Measurements from ENCODE around the gene SBF2. TPM values are rescaled to one million over a fixed set of nuclear protein-coding genes. Genes with fewer than 3 reads are reported as not detected.
"Not testable (repeated sequence)": the region's sequence is repeated elsewhere in the genome, so short reads cannot be mapped to it uniquely, and the experiment has no call there.

SBF2 gene
- total and polyA plus RNA-seq, 7 experiments from 2014 or later: 4.2 to 35.2 (median 13.3) TPM

GRCh38 chr11:9743512-9743911 lies 550.5 kb downstream of the SBF2 start:
- H3K36me3 ChIP-seq (ENCODE audit: control insufficient read depth in 2 of 3, insufficient read depth in 3 of 3, low read length in 3 of 3); DNase-seq; H3K4me3 ChIP-seq (ENCODE audit: low read length); H3K4me3 Mint-ChIP-seq; intact Hi-C loops (cut with micrococcal nuclease); H3K27me3 ChIP-seq (ENCODE audit: control insufficient read depth in 2 of 2, insufficient read depth in 2 of 2, low read length in 2 of 2); H3K27me3 Mint-ChIP-seq; H3K27ac ChIP-seq (ENCODE audit: low read depth, low read length); H3K9me3 Mint-ChIP-seq; ATAC-seq; CTCF ChIA-PET; H3K4me1 ChIP-seq (ENCODE audit: control insufficient read depth in 2 of 2, insufficient read depth in 2 of 2, low read length in 2 of 2); H3K27ac Mint-ChIP-seq; H3K9me3 ChIP-seq (ENCODE audit: control insufficient read depth in 2 of 3, low read length in 3 of 3); POLR2A ChIA-PET: not testable (repeated sequence)
- peaks cover 0 to 13% (median 6%) of the 10 kb centered on the region in 5 donors for H3K36me3 Mint-ChIP-seq
- H3K4me1 Mint-ChIP-seq: peaks cover 0 to 28% (median 3%) of the 10 kb centered on the region in 7 donors

- peaks cover 0 to 4% (median 0%) of the 10 kb centered on the region in 5 donors for H3K27me3 Mint-ChIP-seq
- peaks cover 0 to 3% (median 0%) of the 10 kb centered on the region in 3 experiments for H3K9me3 ChIP-seq (ENCODE audit: control insufficient read depth in 2 of 3, low read length in 3 of 3)
- no peak overlapping the region for H3K4me3 ChIP-seq (ENCODE audit: low read length)
- intact Hi-C loops (cut with micrococcal nuclease): no loop called here
- POLR2A ChIA-PET: no interaction called here
- H3K9me3 Mint-ChIP-seq: peaks cover 3 to 10% (median 6%) of the 10 kb centered on the region in 11 donors
- CTCF ChIA-PET: no interaction called here
- no peak for DNase-seq
- ATAC-seq: no peak
- no peaks in the 10 kb centered on the region for H3K4me1 ChIP-seq (ENCODE audit: control insufficient read depth in 2 of 2, insufficient read depth in 2 of 2, low read length in 2 of 2)
- no peak overlapping the region for H3K4me3 Mint-ChIP-seq
- no peak overlapping the region for H3K27ac ChIP-seq (ENCODE audit: low read depth, low read length)
- peaks cover 6 to 24% (median 13%) of the 10 kb centered on the region in 5 donors for H3K36me3 Mint-ChIP-seq
- H3K27ac Mint-ChIP-seq: no peak overlapping the region
- H3K4me1 Mint-ChIP-seq: peaks cover 0 to 30% (median 0%) of the 10 kb centered on the region in 7 donors
- H3K36me3 ChIP-seq (ENCODE audit: control insufficient read depth in 2 of 3, insufficient read depth in 3 of 3, low read length in 3 of 3): peaks cover 0 to 3% (median 0%) of the 10 kb centered on the region in 3 experiments
- H3K27me3 ChIP-seq (ENCODE audit: control insufficient read depth in 2 of 2, insufficient read depth in 2 of 2, low read length in 2 of 2): no peaks in the 10 kb centered on the region
Observed at GRCh38 chr11:9741260-9741659, 552.8 kb downstream of the SBF2 start.

- H3K4me1 ChIP-seq (ENCODE audit: control insufficient read depth in 2 of 2, insufficient read depth in 2 of 2, low read length in 2 of 2): no peaks in the 10 kb centered on the region
- H3K9me3 Mint-ChIP-seq: peaks cover 8 to 19% (median 14%) of the 10 kb centered on the region in 11 donors
- no peak for DNase-seq
- no peaks in the 10 kb centered on the region for H3K27me3 ChIP-seq (ENCODE audit: control insufficient read depth in 2 of 2, insufficient read depth in 2 of 2, low read length in 2 of 2)
- no peak overlapping the region for H3K4me3 ChIP-seq (ENCODE audit: low read length)
- CTCF ChIA-PET: no interaction called here
- H3K36me3 Mint-ChIP-seq: peaks cover 13 to 33% (median 21%) of the 10 kb centered on the region in 5 donors
- intact Hi-C loops (cut with micrococcal nuclease): no loop called here
- H3K4me1 Mint-ChIP-seq: peaks cover 0 to 30% (median 0%) of the 10 kb centered on the region in 7 donors
- peak overlapping the region in 1 of 9 donors; percentile 24 for H3K27ac Mint-ChIP-seq
- peaks cover 0 to 4% (median 0%) of the 10 kb centered on the region in 3 experiments for H3K9me3 ChIP-seq (ENCODE audit: control insufficient read depth in 2 of 3, low read length in 3 of 3)
- no peak overlapping the region for H3K27ac ChIP-seq (ENCODE audit: low read depth, low read length)
- peaks cover 0 to 3% (median 0%) of the 10 kb centered on the region in 5 donors for H3K27me3 Mint-ChIP-seq
- peaks cover 0 to 3% (median 0%) of the 10 kb centered on the region in 3 experiments for H3K36me3 ChIP-seq (ENCODE audit: control insufficient read depth in 2 of 3, insufficient read depth in 3 of 3, low read length in 3 of 3)
- POLR2A ChIA-PET: no interaction called here
- no peak overlapping the region for H3K4me3 Mint-ChIP-seq
- no peak for ATAC-seq
Observed at GRCh38 chr11:9740202-9740883, 553.7 kb downstream of the SBF2 start.

GRCh38 chr11:9739123-9739900 lies 554.7 kb downstream of the SBF2 start:
- Histone ChIP-seq H3K9me3 (ENCODE audit: control insufficient read depth in 2 of 3, low read length in 3 of 3) (peaks cover 0 to 4% (median 0%) of the 10 kb centered on the region in 3 experiments), H3K27ac (ENCODE audit: low read depth, low read length) (no peak overlapping the region), H3K27me3 (ENCODE audit: control insufficient read depth in 2 of 2, insufficient read depth in 2 of 2, low read length in 2 of 2) (no peaks in the 10 kb centered on the region), H3K4me1 (ENCODE audit: control insufficient read depth in 2 of 2, insufficient read depth in 2 of 2, low read length in 2 of 2) (no peaks in the 10 kb centered on the region), H3K36me3 (ENCODE audit: control insufficient read depth in 2 of 3, insufficient read depth in 3 of 3, low read length in 3 of 3) (peaks cover 0 to 3% (median 0%) of the 10 kb centered on the region in 3 experiments), H3K4me3 (ENCODE audit: low read length) (no peak overlapping the region)
- DNase-seq: no peak
- no peak for ATAC-seq
- Mint-ChIP-seq H3K9me3 (peaks cover 8 to 23% (median 17%) of the 10 kb centered on the region in 11 donors), H3K36me3 (peaks cover 14 to 38% (median 23%) of the 10 kb centered on the region in 5 donors), H3K27ac (peak overlapping the region in 1 of 9 donors; percentile 79), H3K4me3 (peak overlapping the region in 1 of 10 donors; percentile 56), H3K4me1 (peaks cover 0 to 27% (median 0%) of the 10 kb centered on the region in 7 donors), H3K27me3 (no peaks in the 10 kb centered on the region)
- CTCF ChIA-PET: no interaction called here
- intact Hi-C loops (cut with micrococcal nuclease): no loop called here
- POLR2A ChIA-PET: no interaction called here

- Histone ChIP-seq H3K4me1 (ENCODE audit: control insufficient read depth in 2 of 2, insufficient read depth in 2 of 2, low read length in 2 of 2) (no peaks in the 10 kb centered on the region), H3K4me3 (ENCODE audit: low read length) (no peak overlapping the region), H3K27ac (ENCODE audit: low read depth, low read length) (no peak overlapping the region), H3K9me3 (ENCODE audit: control insufficient read depth in 2 of 3, low read length in 3 of 3) (peaks cover 0 to 4% (median 0%) of the 10 kb centered on the region in 3 experiments), H3K27me3 (ENCODE audit: control insufficient read depth in 2 of 2, insufficient read depth in 2 of 2, low read length in 2 of 2) (no peaks in the 10 kb centered on the region), H3K36me3 (ENCODE audit: control insufficient read depth in 2 of 3, insufficient read depth in 3 of 3, low read length in 3 of 3) (peaks cover 0 to 3% (median 0%) of the 10 kb centered on the region in 3 experiments)
- Mint-ChIP-seq H3K4me3 (peak overlapping the region in 1 of 10 donors; percentile 56), H3K27ac (peak overlapping the region in 1 of 9 donors; percentile 79), H3K27me3 (no peaks in the 10 kb centered on the region), H3K4me1 (peaks cover 0 to 27% (median 0%) of the 10 kb centered on the region in 7 donors), H3K9me3 (peaks cover 8 to 23% (median 17%) of the 10 kb centered on the region in 11 donors), H3K36me3 (peaks cover 14 to 42% (median 23%) of the 10 kb centered on the region in 5 donors)
- DNase-seq (no peak), ATAC-seq (no peak)
- ChIA-PET CTCF (no interaction called here), POLR2A (no interaction called here)
- intact Hi-C loops (cut with micrococcal nuclease): no loop called here
Observed at GRCh38 chr11:9738707-9739106, 555.3 kb downstream of the SBF2 start.

- H3K4me1 ChIP-seq (ENCODE audit: control insufficient read depth in 2 of 2, insufficient read depth in 2 of 2, low read length in 2 of 2): no peaks in the 10 kb centered on the region
- ATAC-seq: no peak
- H3K27ac Mint-ChIP-seq: peak overlapping the region in 1 of 9 donors; percentile 29
Observed at GRCh38 chr11:9738116-9738515, 555.9 kb downstream of the SBF2 start.

More at GRCh38 chr11:9738116-9738515, 555.9 kb downstream of the SBF2 start:
- peaks cover 8 to 23% (median 17%) of the 10 kb centered on the region in 11 donors for H3K9me3 Mint-ChIP-seq
- POLR2A ChIA-PET: no interaction called here
- no peaks in the 10 kb centered on the region for H3K27me3 Mint-ChIP-seq
- Histone ChIP-seq H3K27me3 (ENCODE audit: control insufficient read depth in 2 of 2, insufficient read depth in 2 of 2, low read length in 2 of 2) (no peaks in the 10 kb centered on the region), H3K4me3 (ENCODE audit: low read length) (no peak overlapping the region), H3K36me3 (ENCODE audit: control insufficient read depth in 2 of 3, insufficient read depth in 3 of 3, low read length in 3 of 3) (peaks cover 0 to 3% (median 0%) of the 10 kb centered on the region in 3 experiments), H3K9me3 (ENCODE audit: control insufficient read depth in 2 of 3, low read length in 3 of 3) (peaks cover 0 to 4% (median 0%) of the 10 kb centered on the region in 3 experiments), H3K27ac (ENCODE audit: low read depth, low read length) (no peak overlapping the region)
- intact Hi-C loops (cut with micrococcal nuclease): no loop called here
- H3K36me3 Mint-ChIP-seq: peaks cover 14 to 46% (median 26%) of the 10 kb centered on the region in 5 donors
- CTCF ChIA-PET: interaction anchor here (0.6 to 2.1 kb wide), 2 partner anchors 9 to 22 kb away, joined by 3 to 12 read pairs; no protein-coding TSS in a partner anchor
- no peak for DNase-seq
- H3K4me1 Mint-ChIP-seq: peaks cover 0 to 27% (median 0%) of the 10 kb centered on the region in 7 donors
- H3K4me3 Mint-ChIP-seq: no peak overlapping the region

Data from naive thymus-derived CD4-positive, alpha-beta T cell (primary cell).